Tibial artery (tissue), 4 donors: Measurements from ENCODE around the gene ZNF556.
"Not testable (repeated sequence)": the region's sequence is repeated elsewhere in the genome, so short reads cannot be mapped to it uniquely, and the experiment has no call there.

Experiments used
- DNase-seq, 2 donors: peaks; one replicate each; pipeline ENCODE4 v3.0.0-alpha.2; 2019
- H3K27ac ChIP-seq, 2 donors: fragments of 200-600 bp; sonication (generic) in 1 of 2; 1 replicate in 1 of 2; 2 replicates in 1 of 2; pipeline ENCODE4 v1.5.1; 2018 to 2019; ENCODE audit warnings: mild to moderate bottlenecking in 1 of 2
- H3K27me3 ChIP-seq, 2 donors: fragments of 200-600 bp; sonication (generic) in 1 of 2; one replicate each; pipeline versions ENCODE4 v1.5.1 to v1.6.0; 2016 to 2019
- H3K36me3 ChIP-seq, 3 donors: fragments of 200-600 bp; sonication (generic) in 2 of 3; one replicate each; pipeline ENCODE4 v1.5.1; 2016 to 2019; ENCODE audit warnings: mild to moderate bottlenecking in 2 of 3
- H3K4me1 ChIP-seq, 4 donors: fragments of 200-600 bp; sonication (generic) in 2 of 4; 1 replicate in 3 of 4; 2 replicates in 1 of 4; pipeline ENCODE4 v1.5.1; 2016 to 2019
- H3K4me3 ChIP-seq, 2 donors: fragments of 200-600 bp; sonication (generic) in 1 of 2; 1 replicate in 1 of 2; 2 replicates in 1 of 2; pipeline ENCODE4 v1.5.1; 2018 to 2019; ENCODE audit warnings: mild to moderate bottlenecking in 2 of 2
- H3K9me3 ChIP-seq, 3 donors: fragments of 200-600 bp; sonication (generic) in 1 of 3; one replicate each; pipeline ENCODE4 v1.5.1; 2016 to 2019
- intact Hi-C: fragments of 100-400 bp; cut with DNase I; formaldehyde crosslinking; loops from one replicate; pipeline ENCODE4 v1.15.0; 2023; ENCODE audit warnings: low total_unique reads
- TF ChIP-seq, protein P1 (sequence below), 2 experiments: fragments of 200-600 bp in 1 of 2; fragments of 450-650 bp in 1 of 2; IDR thresholded peaks; one replicate each; pipeline ENCODE4 v1.5.1; 2017 to 2019; ENCODE audit warnings: antibody characterized with exemption in 2 of 2, mild to moderate bottlenecking in 1 of 2, moderate library complexity in 1 of 2

ZNF556 gene

DNA sequence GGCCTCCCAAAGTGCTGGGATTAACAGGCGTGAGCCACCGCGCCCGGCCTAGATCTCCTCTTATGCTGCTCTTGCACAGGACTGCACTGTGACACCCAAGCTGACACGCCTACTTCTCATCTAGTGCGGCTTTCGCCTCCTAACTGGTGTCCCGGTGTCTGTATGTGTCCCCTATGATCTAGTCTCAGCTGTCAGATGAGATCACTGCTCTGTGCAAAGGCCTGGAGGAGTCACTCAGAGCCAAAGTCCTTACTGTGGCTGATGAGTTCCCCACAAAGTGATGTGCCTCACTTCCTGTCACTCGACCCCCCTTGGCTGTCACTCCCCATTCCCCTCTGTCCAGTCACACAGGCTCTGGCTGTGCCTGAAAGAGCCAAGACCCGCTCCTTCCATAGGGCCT lies 2.5 kb downstream of the ZNF556 start:
- intact Hi-C loops, result loop anchor here (5.0 kb wide), 1 partner anchor 222 kb away; no protein-coding TSS in a partner anchor

DNA sequence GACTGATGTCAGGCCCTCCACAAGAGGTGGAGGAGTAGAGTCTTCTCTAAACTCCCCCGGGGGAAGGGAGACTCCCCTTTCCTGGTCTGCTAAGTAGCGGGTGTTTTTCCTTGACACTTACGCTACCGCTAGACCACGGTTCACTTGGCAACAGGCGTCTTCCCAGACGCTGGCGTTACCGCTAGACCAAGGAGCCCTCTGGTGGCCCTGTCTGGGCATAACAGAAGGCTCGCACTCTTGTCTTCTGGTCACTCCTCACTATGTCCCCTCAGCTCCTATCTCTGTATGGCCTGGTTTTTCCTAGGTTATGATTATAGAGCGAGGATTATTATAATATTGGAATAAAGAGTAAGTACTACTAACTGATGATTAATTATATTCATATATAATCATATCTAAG lies 5.0 kb downstream of the ZNF556 start:
- H3K4me3 ChIP-seq, H3K36me3 ChIP-seq, DNase-seq, H3K4me1 ChIP-seq, H3K27ac ChIP-seq, H3K27me3 ChIP-seq: not testable (repeated sequence)
- peaks cover 0 to 13% (median 10%) of the 10 kb centered on the region in 3 donors for H3K9me3 ChIP-seq
- intact Hi-C loops, result loop anchor here (5.0 kb wide), 1 partner anchor 225 kb away; no protein-coding TSS in a partner anchor

More for the DNA sequence above, 2.5 kb downstream of the ZNF556 start:
- Histone ChIP-seq H3K27me3 (no peaks in the 10 kb centered on the region), H3K36me3 (no peaks in the 10 kb centered on the region), H3K4me1 (no peaks in the 10 kb centered on the region), H3K4me3 (no peak overlapping the region), H3K9me3 (no peaks in the 10 kb centered on the region), H3K27ac (no peak overlapping the region)
- TF ChIP-seq, protein P1, sequence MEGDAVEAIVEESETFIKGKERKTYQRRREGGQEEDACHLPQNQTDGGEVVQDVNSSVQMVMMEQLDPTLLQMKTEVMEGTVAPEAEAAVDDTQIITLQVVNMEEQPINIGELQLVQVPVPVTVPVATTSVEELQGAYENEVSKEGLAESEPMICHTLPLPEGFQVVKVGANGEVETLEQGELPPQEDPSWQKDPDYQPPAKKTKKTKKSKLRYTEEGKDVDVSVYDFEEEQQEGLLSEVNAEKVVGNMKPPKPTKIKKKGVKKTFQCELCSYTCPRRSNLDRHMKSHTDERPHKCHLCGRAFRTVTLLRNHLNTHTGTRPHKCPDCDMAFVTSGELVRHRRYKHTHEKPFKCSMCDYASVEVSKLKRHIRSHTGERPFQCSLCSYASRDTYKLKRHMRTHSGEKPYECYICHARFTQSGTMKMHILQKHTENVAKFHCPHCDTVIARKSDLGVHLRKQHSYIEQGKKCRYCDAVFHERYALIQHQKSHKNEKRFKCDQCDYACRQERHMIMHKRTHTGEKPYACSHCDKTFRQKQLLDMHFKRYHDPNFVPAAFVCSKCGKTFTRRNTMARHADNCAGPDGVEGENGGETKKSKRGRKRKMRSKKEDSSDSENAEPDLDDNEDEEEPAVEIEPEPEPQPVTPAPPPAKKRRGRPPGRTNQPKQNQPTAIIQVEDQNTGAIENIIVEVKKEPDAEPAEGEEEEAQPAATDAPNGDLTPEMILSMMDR (IDR thresholded peaks at IDR 0.05), result no peak
- DNase-seq, result no peak

DNA sequence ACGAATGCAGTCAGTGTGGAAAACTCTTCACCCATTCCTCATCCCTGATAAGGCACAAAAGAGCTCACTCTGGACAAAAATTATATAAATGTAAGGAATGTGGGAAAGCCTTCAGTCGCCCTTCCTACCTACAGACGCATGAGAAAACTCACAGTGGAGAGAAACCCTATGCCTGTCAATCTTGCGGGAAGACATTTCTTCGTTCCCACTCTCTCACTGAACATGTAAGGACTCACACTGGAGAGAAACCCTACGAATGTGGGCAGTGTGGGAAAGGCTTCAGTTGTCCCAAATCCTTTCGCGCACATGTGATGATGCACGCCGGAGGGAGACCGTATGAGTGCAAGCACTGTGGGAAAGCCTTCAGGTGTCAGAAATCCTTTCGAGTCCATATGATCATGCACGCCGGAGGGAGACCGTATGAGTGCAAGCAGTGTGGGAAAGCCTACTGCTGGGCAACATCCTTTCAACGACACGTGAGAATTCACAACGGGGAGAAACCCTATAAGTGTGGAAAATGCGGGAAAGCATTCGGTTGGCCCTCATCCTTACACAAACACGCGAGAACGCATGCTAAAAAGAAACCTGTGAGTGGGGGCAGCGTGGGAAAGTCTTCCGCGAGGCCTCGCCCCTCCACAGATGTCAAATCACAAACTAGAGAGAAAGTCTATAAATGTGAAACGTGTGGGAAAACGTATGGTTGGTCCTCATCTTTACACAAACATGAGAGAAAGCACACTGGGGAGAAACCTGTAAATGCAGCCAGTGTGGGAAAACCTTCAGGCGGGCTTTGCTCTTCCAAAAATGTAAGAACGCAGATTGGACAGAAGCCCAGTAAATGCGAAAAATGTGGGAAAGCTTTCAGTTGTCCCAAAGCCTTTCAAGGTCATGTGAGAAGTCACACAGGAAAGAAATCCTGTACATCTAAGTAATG lies 10.5 kb downstream of the ZNF556 start:
- TF ChIP-seq, protein P1 (IDR thresholded peaks at IDR 0.05), result no peak
- peak in 1 of 2 donors; percentile 9 for DNase-seq
- no peaks in the 10 kb centered on the region for H3K36me3 ChIP-seq
- no peak overlapping the region for H3K4me3 ChIP-seq
- no peaks in the 10 kb centered on the region for H3K4me1 ChIP-seq
- peaks cover 0 to 29% (median 27%) of the 10 kb centered on the region in 3 donors for H3K9me3 ChIP-seq
- intact Hi-C loops, result no loop called here
- H3K27me3 ChIP-seq, result peaks cover 0 to 3% of the 10 kb centered on the region in 2 donors
- no peak overlapping the region for H3K27ac ChIP-seq

DNA sequence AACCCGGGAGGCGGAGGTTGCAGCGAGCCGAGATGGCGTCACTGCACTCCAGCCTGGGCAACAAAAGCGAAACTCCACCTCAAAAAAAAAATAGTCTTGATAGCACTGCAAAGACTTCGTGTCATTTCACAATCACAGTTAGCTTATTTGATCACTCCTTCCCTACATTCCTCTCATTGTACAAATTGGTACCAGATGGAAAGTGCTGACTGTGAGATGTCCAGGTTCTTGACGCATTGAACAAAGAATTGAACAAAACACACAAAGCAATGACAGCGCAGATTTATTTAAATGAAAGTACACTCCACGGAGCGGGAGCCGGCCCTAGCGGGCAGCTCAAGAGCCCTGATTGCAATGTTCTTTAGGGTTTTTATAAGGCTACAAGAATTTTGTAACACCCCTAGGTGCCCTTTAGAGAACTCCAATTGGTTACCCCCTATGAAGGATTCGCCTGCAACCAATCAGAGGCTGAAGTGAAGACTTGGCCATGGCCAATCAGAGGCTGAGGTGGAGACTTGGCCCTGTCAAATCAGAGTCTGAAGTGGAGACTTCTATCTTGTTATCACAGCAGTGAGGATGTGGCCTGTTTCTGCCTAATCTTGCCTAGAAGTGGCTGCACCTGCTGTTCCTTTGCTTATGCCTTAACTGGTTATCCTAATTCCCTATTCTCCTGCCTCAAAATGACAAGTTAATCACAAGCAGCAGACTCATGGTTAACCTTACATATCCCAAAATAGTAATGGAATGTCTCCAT lies 16.7 kb downstream of the ZNF556 start:
- Histone ChIP-seq H3K4me1 (peaks cover 0 to 5% (median 2%) of the 10 kb centered on the region in 4 donors), H3K27me3 (peaks cover 0 to 3% of the 10 kb centered on the region in 2 donors), H3K9me3 (peaks cover 0 to 3% (median 0%) of the 10 kb centered on the region in 3 donors), H3K36me3 (no peaks in the 10 kb centered on the region), H3K4me3 (no peak overlapping the region), H3K27ac (no peak overlapping the region)
- intact Hi-C loops, result no loop called here
- peak in 1 of 2 donors; percentile 13 for DNase-seq
- TF ChIP-seq, protein P1 (IDR thresholded peaks at IDR 0.05), result no peak

DNA sequence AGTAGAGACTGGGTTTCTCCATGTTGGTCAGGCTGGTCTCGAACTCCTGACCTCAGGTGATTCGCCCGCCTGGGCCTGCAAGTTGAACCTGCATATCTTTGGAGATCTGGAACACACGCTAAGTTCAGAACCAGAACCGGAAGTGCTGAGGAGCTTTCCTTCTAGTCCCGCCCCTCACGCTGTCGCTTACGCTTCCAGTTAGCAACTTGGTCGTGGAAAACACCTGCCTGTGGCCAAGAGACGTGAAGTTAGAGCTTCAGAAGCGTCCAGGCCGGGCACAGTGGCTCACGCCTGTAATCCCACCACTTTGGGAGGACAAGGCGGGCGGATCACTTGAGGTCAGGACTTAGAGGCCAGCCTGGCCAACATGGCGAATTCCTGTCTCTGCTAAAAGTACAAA lies 18.6 kb downstream of the ZNF556 start:
- no peak overlapping the region for H3K27ac ChIP-seq
- H3K27me3 ChIP-seq, result no peaks in the 10 kb centered on the region
- H3K4me3 ChIP-seq, result no peak overlapping the region
- no peaks in the 10 kb centered on the region for H3K9me3 ChIP-seq
- peak in 1 of 2 donors; percentile 40 for DNase-seq
- peaks cover 0 to 5% (median 2%) of the 10 kb centered on the region in 4 donors for H3K4me1 ChIP-seq
- no peaks in the 10 kb centered on the region for H3K36me3 ChIP-seq
- intact Hi-C loops, result loop anchor here (5.0 kb wide), 1 partner anchor 277 kb away; no protein-coding TSS in a partner anchor
- TF ChIP-seq, protein P1 (IDR thresholded peaks at IDR 0.05), result no peak
